ENCODE measurements around the gene SLC8A1. TPM values are rescaled to one million over a fixed set of nuclear protein-coding genes. Genes with fewer than 3 reads are reported as not detected.

SLC8A1 gene
- total and polyA plus RNA-seq, 2 of the 13 experiments (the other 11 are each of a cell fraction or from before 2014, with no cell fraction given), result not detected

GRCh38 chr2:40244675-40245074, 207.2 kb downstream of the SLC8A1 start (continued):
- TF ChIP-seq ZKSCAN5 (CRISPR knock-in tag; IDR thresholded peaks at IDR 0.05), result no peak

DNA sequence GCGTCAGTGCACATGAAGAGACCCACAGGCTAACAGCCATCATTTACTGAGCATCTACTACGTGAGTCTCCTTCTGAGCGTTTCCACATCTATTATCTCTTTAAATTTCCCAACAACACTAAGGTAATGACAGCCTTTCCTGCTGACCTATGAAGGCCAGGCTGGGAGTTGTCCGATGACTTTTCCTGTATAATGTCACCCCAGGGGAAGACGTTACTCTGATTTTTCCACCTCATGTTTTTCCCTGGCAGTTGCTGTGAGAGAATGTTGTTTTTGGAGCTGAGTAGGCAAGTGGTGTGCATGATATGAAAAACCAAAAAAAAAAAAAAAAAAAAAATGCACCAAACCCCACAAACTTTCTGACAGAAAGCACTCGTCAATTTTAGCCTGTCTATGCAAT, 207.6 kb downstream of the SLC8A1 start:
- FAIRE-seq (no peak), DNase-seq (ENCODE audit: low spot score) (no peak), ATAC-seq (no peak)
- Histone ChIP-seq H4K20me1 (ENCODE audit: insufficient read depth, low read length) (no peaks in the 10 kb centered on the region), H3K27ac (ENCODE audit: extremely low read length, insufficient read depth, low read length) (no peak overlapping the region), H3K79me2 (ENCODE audit: insufficient read depth, low read length) (no peaks in the 10 kb centered on the region), H3K9ac (ENCODE audit: insufficient read depth, low read depth, low read length) (no peak overlapping the region), H3K4me3 (replicated peaks in 1 of 3; ENCODE audit: insufficient read depth in 1 of 3, low read depth in 2 of 3, low read length in 3 of 3) (no peak overlapping the region), H3K27me3 (ENCODE audit: control insufficient read depth in 1 of 2, insufficient read depth in 2 of 2, low read length in 2 of 2) (no peaks in the 10 kb centered on the region; a peak in 1 of 5 replicates), H3K36me3 (replicated peaks in 1 of 2; ENCODE audit: control insufficient read depth in 1 of 2, insufficient read depth in 2 of 2, low read length in 2 of 2) (no peaks in the 10 kb centered on the region), H2AFZ (ENCODE audit: low read length) (no peak overlapping the region), H3K4me1 (ENCODE audit: insufficient read depth, low read length) (no peaks in the 10 kb centered on the region), H3K9me3 (ENCODE audit: low read length) (no peaks in the 10 kb centered on the region), H3K4me2 (ENCODE audit: low read depth, low read length) (no peak overlapping the region)
- in situ Hi-C loops (cut with HindIII; ENCODE audit: extremely low pct_ligation_motif_present, low pct_unique_long_range_greater_than_20kb) (no loop called here), intact Hi-C loops (cut with micrococcal nuclease; ENCODE audit: unreplicated experiment) (loop anchor here (5.0 kb wide), 1 partner anchor 1538 kb away; no protein-coding TSS in a partner anchor)
- TF ChIP-seq ZNF224 (CRISPR knock-in tag; IDR thresholded peaks at IDR 0.05) (no peak), ZNF674 (CRISPR knock-in tag; IDR thresholded peaks at IDR 0.05; ENCODE audit: low read depth) (no peak), HNRNPLL (IDR thresholded peaks at IDR 0.05; ENCODE audit: low read depth, low read length, poor library complexity, severe bottlenecking) (no peak), CREB3 (CRISPR knock-in tag; IDR thresholded peaks at IDR 0.05) (no peak), NFIC (IDR thresholded peaks at IDR 0.05; ENCODE audit: low read length) (no peak), ZNF564 (CRISPR knock-in tag; IDR thresholded peaks at IDR 0.05) (no peak), ZBTB26 (CRISPR knock-in tag; IDR thresholded peaks at IDR 0.05; ENCODE audit: borderline replicate concordance) (no peak), RBM22 (optimal IDR thresholded peaks at IDR 0.05; ENCODE audit: low read length) (no peak), MEIS2 (CRISPR knock-in tag; IDR thresholded peaks at IDR 0.05) (no peak), KLF11 (CRISPR knock-in tag; IDR thresholded peaks at IDR 0.05) (no peak), ARID2 (CRISPR knock-in tag; IDR thresholded peaks at IDR 0.05; ENCODE audit: borderline replicate concordance) (no peak), ZNF605 (CRISPR knock-in tag; IDR thresholded peaks at IDR 0.05) (no peak)
- TF ChIP-seq, protein P1, sequence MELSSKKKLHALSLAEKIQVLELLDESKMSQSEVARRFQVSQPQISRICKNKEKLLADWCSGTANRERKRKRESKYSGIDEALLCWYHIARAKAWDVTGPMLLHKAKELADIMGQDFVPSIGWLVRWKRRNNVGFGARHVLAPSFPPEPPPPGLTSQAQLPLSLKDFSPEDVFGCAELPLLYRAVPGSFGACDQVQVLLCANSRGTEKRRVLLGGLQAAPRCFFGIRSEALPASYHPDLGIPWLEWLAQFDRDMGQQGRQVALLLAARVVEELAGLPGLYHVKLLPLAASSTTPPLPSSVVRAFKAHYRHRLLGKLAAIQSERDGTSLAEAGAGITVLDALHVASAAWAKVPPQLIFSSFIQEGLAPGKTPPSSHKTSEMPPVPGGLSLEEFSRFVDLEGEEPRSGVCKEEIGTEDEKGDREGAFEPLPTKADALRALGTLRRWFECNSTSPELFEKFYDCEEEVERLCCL (CRISPR knock-in tag; IDR thresholded peaks at IDR 0.05; ENCODE audit: borderline replicate concordance), result no peak
- TF ChIP-seq, protein P2, sequence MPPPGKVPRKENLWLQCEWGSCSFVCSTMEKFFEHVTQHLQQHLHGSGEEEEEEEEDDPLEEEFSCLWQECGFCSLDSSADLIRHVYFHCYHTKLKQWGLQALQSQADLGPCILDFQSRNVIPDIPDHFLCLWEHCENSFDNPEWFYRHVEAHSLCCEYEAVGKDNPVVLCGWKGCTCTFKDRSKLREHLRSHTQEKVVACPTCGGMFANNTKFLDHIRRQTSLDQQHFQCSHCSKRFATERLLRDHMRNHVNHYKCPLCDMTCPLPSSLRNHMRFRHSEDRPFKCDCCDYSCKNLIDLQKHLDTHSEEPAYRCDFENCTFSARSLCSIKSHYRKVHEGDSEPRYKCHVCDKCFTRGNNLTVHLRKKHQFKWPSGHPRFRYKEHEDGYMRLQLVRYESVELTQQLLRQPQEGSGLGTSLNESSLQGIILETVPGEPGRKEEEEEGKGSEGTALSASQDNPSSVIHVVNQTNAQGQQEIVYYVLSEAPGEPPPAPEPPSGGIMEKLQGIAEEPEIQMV (CRISPR knock-in tag; IDR thresholded peaks at IDR 0.05; ENCODE audit: low read depth), result no peak
- 4% methylated on average over 6 of the region's 6 CpGs for WGBS (ENCODE audit: low lambda C conversion rate)
- no TSS peak for BruUV-seq (replicated peaks)
- CTCF ChIA-PET (ENCODE audit: low intra/inter-chr PET ratio, low total read pairs), result no interaction called here
- POLR2A ChIA-PET, result no interaction called here
